Gastrocnemius medialis (tissue), 4 donors: ENCODE measurements around the gene TUBB4B.

Experiments
- POLR2A ChIP-seq, 2 donors: fragments of 450-650 bp; IDR thresholded peaks; one replicate each; pipeline ENCODE4 v1.6.1; 2017; ENCODE audit warnings: antibody characterized with exemption in 2 of 2, mild to moderate bottlenecking in 2 of 2, moderate library complexity in 2 of 2
- TF ChIP-seq, protein P1 (sequence below), 5 experiments: fragments of 450-650 bp in 3 of 5; fragments of 200-600 bp in 2 of 5; sonication (generic) in 2 of 5; IDR thresholded peaks in 4 of 5; conservative IDR thresholded peaks in 1 of 5; 1 replicate in 4 of 5; 2 replicates in 1 of 5; pipeline ENCODE4 v1.5.1; 2016 to 2019; ENCODE audit warnings: antibody characterized with exemption in 5 of 5, mild to moderate bottlenecking in 3 of 5, moderate library complexity in 3 of 5

DNA sequence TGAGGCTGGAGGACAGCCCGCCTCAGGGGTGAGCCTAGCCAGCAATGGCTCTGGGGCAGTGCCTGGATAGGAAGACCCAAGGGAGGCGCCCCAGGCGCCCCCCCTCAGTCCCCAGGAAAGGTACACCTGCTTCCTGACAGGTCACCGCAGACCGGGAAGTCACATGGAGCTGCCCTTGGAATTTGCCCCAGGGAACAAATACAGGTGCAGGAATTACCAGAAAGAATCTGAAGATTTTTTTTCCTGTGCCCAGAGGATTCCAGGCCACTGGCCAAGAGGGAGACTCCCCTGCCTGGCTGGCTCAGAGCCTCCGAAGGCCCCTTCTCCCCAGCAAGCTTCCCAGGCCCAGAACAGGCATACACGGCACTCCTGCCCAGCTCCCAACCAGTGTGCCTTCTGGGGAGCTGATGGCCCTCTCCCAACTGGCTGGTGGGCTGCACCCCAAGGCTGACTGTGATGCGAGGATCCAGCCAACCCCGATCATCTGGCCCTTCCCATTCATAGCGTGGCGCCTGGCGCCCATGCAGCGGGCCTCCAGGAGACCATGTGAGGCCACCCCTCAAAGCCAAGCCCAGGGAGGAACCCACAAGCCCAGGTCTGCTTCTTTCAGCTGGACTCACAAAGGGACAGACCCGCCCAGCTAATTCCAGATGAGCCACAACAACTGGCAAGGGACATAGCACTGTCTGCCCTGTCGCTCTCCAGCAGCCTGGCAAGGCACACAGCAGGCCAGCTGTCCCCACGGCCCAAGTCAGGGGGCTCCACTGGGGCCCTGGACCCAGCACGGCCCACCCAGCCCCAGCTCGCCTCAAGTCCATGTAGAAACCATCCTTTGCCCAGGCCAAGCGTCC lies 42.8 kb upstream of the TUBB4B start:
- TF ChIP-seq, protein P1, sequence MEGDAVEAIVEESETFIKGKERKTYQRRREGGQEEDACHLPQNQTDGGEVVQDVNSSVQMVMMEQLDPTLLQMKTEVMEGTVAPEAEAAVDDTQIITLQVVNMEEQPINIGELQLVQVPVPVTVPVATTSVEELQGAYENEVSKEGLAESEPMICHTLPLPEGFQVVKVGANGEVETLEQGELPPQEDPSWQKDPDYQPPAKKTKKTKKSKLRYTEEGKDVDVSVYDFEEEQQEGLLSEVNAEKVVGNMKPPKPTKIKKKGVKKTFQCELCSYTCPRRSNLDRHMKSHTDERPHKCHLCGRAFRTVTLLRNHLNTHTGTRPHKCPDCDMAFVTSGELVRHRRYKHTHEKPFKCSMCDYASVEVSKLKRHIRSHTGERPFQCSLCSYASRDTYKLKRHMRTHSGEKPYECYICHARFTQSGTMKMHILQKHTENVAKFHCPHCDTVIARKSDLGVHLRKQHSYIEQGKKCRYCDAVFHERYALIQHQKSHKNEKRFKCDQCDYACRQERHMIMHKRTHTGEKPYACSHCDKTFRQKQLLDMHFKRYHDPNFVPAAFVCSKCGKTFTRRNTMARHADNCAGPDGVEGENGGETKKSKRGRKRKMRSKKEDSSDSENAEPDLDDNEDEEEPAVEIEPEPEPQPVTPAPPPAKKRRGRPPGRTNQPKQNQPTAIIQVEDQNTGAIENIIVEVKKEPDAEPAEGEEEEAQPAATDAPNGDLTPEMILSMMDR (IDR thresholded peaks at IDR 0.05 in 4 of 5, conservative IDR thresholded peaks at IDR 0.05 in 1 of 5): no peak
- no peak for TF ChIP-seq POLR2A (IDR thresholded peaks at IDR 0.05)
